ENCODE results near the gene ANKS1B. TPM values are rescaled to one million over a fixed set of nuclear protein-coding genes. Genes with fewer than 3 reads are reported as not detected.

ANKS1B gene
- total and polyA plus RNA-seq, 7 donors: 0.46 to 7.4 (median 3.6) TPM

GRCh38 chr12:99957866-99958466 is 26.8 kb downstream of the ANKS1B start:
- H3K27me3 ChIP-seq (ENCODE audit: insufficient read depth in 3 of 3, low read length in 2 of 3): no peaks in the 10 kb centered on the region
- no peaks in the 10 kb centered on the region for H3K9me3 ChIP-seq
- ATAC-seq (peak in 3 of 4 donors; percentile 40 to 59 (median 51)), DNase-seq (no peak)
- TF ChIP-seq, protein P1, sequence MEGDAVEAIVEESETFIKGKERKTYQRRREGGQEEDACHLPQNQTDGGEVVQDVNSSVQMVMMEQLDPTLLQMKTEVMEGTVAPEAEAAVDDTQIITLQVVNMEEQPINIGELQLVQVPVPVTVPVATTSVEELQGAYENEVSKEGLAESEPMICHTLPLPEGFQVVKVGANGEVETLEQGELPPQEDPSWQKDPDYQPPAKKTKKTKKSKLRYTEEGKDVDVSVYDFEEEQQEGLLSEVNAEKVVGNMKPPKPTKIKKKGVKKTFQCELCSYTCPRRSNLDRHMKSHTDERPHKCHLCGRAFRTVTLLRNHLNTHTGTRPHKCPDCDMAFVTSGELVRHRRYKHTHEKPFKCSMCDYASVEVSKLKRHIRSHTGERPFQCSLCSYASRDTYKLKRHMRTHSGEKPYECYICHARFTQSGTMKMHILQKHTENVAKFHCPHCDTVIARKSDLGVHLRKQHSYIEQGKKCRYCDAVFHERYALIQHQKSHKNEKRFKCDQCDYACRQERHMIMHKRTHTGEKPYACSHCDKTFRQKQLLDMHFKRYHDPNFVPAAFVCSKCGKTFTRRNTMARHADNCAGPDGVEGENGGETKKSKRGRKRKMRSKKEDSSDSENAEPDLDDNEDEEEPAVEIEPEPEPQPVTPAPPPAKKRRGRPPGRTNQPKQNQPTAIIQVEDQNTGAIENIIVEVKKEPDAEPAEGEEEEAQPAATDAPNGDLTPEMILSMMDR (IDR thresholded peaks at IDR 0.05): no peak
- H3K27ac ChIP-seq: no peak overlapping the region
- 41 to 49% (median 45%) methylated on average over 4 of the region's 4 CpGs for WGBS, 3 donors
- no peaks in the 10 kb centered on the region for H3K4me1 ChIP-seq
- no peaks in the 10 kb centered on the region for H3K36me3 ChIP-seq (ENCODE audit: insufficient read depth in 1 of 2, low read depth in 1 of 2)
- intact Hi-C loops (cut with DNase I): no loop called here
- no peak overlapping the region for H3K4me3 ChIP-seq

- WGBS, 3 donors: 40 to 64% (median 45%) methylated on average over 2 of the region's 2 CpGs
- Histone ChIP-seq H3K4me3 (no peak overlapping the region), H3K27me3 (ENCODE audit: insufficient read depth in 3 of 3, low read length in 2 of 3) (no peaks in the 10 kb centered on the region), H3K9me3 (no peaks in the 10 kb centered on the region), H3K27ac (no peak overlapping the region), H3K4me1 (no peaks in the 10 kb centered on the region), H3K36me3 (ENCODE audit: insufficient read depth in 1 of 2, low read depth in 1 of 2) (no peaks in the 10 kb centered on the region)
- intact Hi-C loops (cut with DNase I): no loop called here
- DNase-seq: no peak
- TF ChIP-seq, protein P1 (IDR thresholded peaks at IDR 0.05): no peak
- ATAC-seq: no peak
Measured at GRCh38 chr12:99954724-99955123, 30.0 kb downstream of the ANKS1B start.

DNA sequence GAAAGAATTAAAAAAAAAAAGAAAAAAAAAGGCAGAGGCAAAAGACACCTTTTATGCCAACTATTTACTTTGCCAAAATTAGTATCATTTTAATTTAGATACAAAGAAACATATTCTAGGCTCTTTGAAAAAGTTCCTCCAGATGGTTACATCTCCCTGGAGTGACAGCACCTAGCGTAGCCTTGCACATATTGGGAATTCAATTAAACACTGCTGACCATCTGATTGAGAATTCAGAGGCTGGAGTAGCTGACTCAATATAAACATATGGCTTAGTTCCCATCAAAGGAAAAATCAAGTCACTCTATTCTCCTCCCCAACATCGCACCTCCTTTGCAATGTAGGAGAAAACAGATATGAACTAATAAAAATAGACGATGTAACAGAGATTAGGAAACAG is 36.4 kb downstream of the ANKS1B start:
- intact Hi-C loops (cut with DNase I): no loop called here
- Histone ChIP-seq H3K4me1 (no peaks in the 10 kb centered on the region), H3K27ac (no peak overlapping the region), H3K36me3 (ENCODE audit: insufficient read depth in 1 of 2, low read depth in 1 of 2) (no peaks in the 10 kb centered on the region), H3K27me3 (ENCODE audit: insufficient read depth in 3 of 3, low read length in 2 of 3) (no peaks in the 10 kb centered on the region), H3K9me3 (no peaks in the 10 kb centered on the region), H3K4me3 (no peak overlapping the region)
- DNase-seq (no peak), ATAC-seq (no peak)
- TF ChIP-seq, protein P1 (IDR thresholded peaks at IDR 0.05): no peak
- WGBS, 3 donors: 69 to 80% (median 69%) methylated on average over 3 of the region's 3 CpGs

- TF ChIP-seq, protein P1 (IDR thresholded peaks at IDR 0.05): no peak
- Histone ChIP-seq H3K27me3 (ENCODE audit: insufficient read depth in 3 of 3, low read length in 2 of 3) (no peaks in the 10 kb centered on the region), H3K36me3 (ENCODE audit: insufficient read depth in 1 of 2, low read depth in 1 of 2) (no peaks in the 10 kb centered on the region), H3K9me3 (no peaks in the 10 kb centered on the region), H3K4me3 (no peak overlapping the region), H3K4me1 (no peaks in the 10 kb centered on the region), H3K27ac (no peak overlapping the region)
- DNase-seq (no peak), ATAC-seq (no peak)
- 79 to 100% (median 100%) methylated on average over 1 of the region's 1 CpG for WGBS, 3 donors
- intact Hi-C loops (cut with DNase I): no loop called here
Measured at GRCh38 chr12:99946131-99946530, 38.6 kb downstream of the ANKS1B start.

- ATAC-seq: no peak
- no peaks in the 10 kb centered on the region for H3K36me3 ChIP-seq (ENCODE audit: insufficient read depth in 1 of 2, low read depth in 1 of 2)
Measured at GRCh38 chr12:99935608-99936007, 49.1 kb downstream of the ANKS1B start.

More at GRCh38 chr12:99935608-99936007, 49.1 kb downstream of the ANKS1B start:
- TF ChIP-seq, protein P1 (IDR thresholded peaks at IDR 0.05): no peak
- intact Hi-C loops (cut with DNase I): no loop called here
- no peak for DNase-seq
- Histone ChIP-seq H3K27me3 (ENCODE audit: insufficient read depth in 3 of 3, low read length in 2 of 3) (no peaks in the 10 kb centered on the region), H3K9me3 (no peaks in the 10 kb centered on the region), H3K4me3 (no peak overlapping the region), H3K27ac (no peak overlapping the region), H3K4me1 (no peaks in the 10 kb centered on the region)
- WGBS, 3 donors: 90 to 92% (median 91%) methylated on average over 3 of the region's 3 CpGs
